Measurements from ENCODE around the gene EML4. TPM values are rescaled to one million over a fixed set of nuclear protein-coding genes. Genes with fewer than 3 reads are reported as not detected.

Gene EML4
- total and polyA plus RNA-seq, 2 of the 13 experiments (the other 11 are each of a cell fraction or from before 2014, with no cell fraction given): 243 to 476 TPM

DNA sequence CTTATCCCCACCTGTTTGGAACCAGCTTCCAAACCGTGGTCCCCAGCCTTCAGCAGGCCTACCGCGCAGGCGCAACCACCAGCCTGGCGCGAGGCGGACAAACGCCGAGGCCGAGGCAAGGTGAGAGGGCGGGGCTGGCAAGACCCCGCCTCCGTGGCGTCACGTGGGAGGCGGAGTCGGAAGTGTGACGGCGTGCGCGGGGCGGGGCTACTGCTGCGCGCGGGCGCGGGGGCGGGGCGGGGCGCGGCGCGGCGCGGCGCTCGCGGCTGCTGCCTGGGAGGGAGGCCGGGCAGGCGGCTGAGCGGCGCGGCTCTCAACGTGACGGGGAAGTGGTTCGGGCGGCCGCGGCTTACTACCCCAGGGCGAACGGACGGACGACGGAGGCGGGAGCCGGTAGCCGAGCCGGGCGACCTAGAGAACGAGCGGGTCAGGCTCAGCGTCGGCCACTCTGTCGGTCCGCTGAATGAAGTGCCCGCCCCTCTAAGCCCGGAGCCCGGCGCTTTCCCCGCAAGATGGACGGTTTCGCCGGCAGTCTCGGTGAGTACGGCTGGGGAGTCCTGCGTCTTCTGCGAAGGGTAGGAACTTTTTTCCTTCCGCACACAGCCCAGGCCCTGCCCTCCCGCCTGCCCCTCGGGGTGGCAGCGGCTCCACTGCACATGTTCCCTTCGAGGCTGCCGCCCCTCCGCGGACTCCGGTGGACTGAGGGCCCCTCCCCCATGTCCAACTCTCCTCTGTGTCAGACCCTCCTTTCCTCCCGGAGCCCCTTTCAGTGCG, at the start of gene EML4 (continued):
- TF ChIP-seq RBAK (CRISPR knock-in tag; IDR thresholded peaks at IDR 0.05) (0 out of 2 replicates have a peak, but pooled peaks have one; percentile 9), SYNCRIP (IDR thresholded peaks at IDR 0.05; ENCODE audit: insufficient read depth, low read depth, low read length) (no peak), SP140L (CRISPR knock-in tag; IDR thresholded peaks at IDR 0.05; ENCODE audit: borderline replicate concordance) (no peak), CAMTA2 (CRISPR knock-in tag; IDR thresholded peaks at IDR 0.05; ENCODE audit: borderline replicate concordance) (peak; percentile 73; the same call in 1 of the 2 replicates), PHF8 (CRISPR knock-in tag; IDR thresholded peaks at IDR 0.05) (peak; percentile 63; the same call in 1 of the 2 replicates), ELF3 (CRISPR knock-in tag; IDR thresholded peaks at IDR 0.05) (peak; percentile 76), ZNF510 (CRISPR knock-in tag; IDR thresholded peaks at IDR 0.05; ENCODE audit: low read depth) (no peak), ISL2 (CRISPR knock-in tag; IDR thresholded peaks at IDR 0.05) (peak; percentile 18; the same call in 1 of the 2 replicates), MXD3 (CRISPR knock-in tag; IDR thresholded peaks at IDR 0.05) (peak; percentile 93), RXRA (CRISPR knock-in tag; IDR thresholded peaks at IDR 0.05) (peak; percentile 55; the same call in 1 of the 2 replicates), MIXL1 (CRISPR knock-in tag; IDR thresholded peaks at IDR 0.05) (0 out of 2 replicates have a peak, but pooled peaks have one; percentile 61), HOXA5 (CRISPR knock-in tag; IDR thresholded peaks at IDR 0.05) (peak; percentile 89), GABPB1 (CRISPR knock-in tag; IDR thresholded peaks at IDR 0.05) (peak; percentile 86), POGZ (CRISPR knock-in tag; IDR thresholded peaks at IDR 0.05) (peak; percentile 92), MED8 (CRISPR knock-in tag; IDR thresholded peaks at IDR 0.05; ENCODE audit: insufficient replicate concordance) (peak; percentile 67), ZNF354B (CRISPR knock-in tag; IDR thresholded peaks at IDR 0.05) (peak; percentile 78; the same call in 1 of the 2 replicates), ZHX2 (IDR thresholded peaks at IDR 0.05; ENCODE audit: low read depth) (0 out of 2 replicates have a peak, but pooled peaks have one; percentile 29), ZHX2 (CRISPR knock-in tag; IDR thresholded peaks at IDR 0.05; ENCODE audit: borderline replicate concordance) (peak; percentile 62; the same call in 1 of the 2 replicates), SRF (IDR thresholded peaks at IDR 0.05; ENCODE audit: low read depth, low read length) (no peak; the same call in 1 of the 2 replicates), ZNF367 (CRISPR knock-in tag; IDR thresholded peaks at IDR 0.05; ENCODE audit: borderline replicate concordance) (no peak), ZBTB7B (CRISPR knock-in tag; IDR thresholded peaks at IDR 0.05) (peak; percentile 73; the same call in 1 of the 2 replicates), CENPX (CRISPR knock-in tag; IDR thresholded peaks at IDR 0.05) (no peak)
- TF ChIP-seq, protein P1, sequence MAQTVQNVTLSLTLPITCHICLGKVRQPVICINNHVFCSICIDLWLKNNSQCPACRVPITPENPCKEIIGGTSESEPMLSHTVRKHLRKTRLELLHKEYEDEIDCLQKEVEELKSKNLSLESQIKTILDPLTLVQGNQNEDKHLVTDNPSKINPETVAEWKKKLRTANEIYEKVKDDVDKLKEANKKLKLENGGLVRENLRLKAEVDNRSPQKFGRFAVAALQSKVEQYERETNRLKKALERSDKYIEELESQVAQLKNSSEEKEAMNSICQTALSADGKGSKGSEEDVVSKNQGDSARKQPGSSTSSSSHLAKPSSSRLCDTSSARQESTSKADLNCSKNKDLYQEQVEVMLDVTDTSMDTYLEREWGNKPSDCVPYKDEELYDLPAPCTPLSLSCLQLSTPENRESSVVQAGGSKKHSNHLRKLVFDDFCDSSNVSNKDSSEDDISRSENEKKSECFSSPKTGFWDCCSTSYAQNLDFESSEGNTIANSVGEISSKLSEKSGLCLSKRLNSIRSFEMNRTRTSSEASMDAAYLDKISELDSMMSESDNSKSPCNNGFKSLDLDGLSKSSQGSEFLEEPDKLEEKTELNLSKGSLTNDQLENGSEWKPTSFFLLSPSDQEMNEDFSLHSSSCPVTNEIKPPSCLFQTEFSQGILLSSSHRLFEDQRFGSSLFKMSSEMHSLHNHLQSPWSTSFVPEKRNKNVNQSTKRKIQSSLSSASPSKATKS (CRISPR knock-in tag; IDR thresholded peaks at IDR 0.05): no peak

Data from HepG2 (cell line).